OCI-M1 (cell line): Measurements from ENCODE around the gene AHR.

ENCODE experiments used
- DNase-seq: peaks from one replicate; lab custom pipeline; 2025; lab: John Stamatoyannopoulos, UW

AHR gene

DNA sequence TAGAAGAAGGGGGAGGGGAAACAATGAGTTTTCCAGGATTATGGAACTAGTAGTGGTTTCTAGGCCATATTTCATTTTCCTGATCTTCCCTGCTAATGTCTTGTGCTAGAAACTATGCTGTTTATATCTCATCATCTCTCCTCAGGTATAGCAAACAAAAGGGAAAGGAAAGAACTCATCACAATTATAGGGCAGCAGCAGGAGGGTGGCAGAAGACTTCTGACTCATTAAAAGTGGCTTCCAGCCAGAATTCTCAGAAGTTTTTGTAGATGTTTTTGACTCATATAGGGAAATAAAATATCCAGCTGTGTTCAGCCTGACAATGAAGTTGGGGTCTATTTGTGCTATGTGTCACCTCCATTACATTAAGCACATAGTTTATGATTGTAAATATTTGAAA lies 6.5 kb downstream of the AHR start:
- peak; percentile 44 for DNase-seq

DNA sequence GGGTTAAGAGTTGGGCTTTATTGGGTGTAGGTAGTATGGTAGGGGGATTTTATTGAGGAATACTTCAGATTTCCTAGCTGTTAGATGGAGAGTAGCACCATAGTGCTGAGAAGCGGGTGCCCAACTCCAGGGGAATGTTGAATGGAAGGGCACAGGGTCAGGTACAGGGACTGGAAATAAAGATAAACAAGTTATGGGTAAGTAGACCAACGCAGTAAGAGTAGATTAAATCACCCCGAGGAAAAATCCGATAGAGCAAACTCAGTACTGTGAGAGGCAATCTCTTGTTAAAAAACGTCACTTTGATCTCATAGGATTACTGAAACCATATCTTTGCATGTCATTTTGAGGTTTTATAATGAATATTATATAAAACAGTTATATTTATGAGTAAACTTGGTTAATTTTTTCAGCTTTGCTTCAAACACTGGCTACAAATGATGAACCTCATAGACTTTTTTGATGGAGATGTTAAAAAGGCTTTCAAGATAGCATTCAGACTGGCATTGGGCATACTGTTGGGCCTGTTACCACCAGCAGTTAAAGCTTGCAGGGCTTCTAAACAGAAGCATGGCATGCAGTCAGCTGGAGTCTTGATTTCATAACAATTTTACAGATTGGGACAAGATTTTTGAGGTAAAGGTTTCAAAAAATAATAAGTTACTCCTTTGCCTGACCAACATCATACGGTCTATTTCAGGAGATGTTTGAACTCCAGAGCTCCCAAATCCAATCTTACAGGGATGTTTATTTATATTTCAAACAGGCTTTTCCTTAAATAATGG lies 7.1 kb downstream of the AHR start:
- no peak for DNase-seq

DNA sequence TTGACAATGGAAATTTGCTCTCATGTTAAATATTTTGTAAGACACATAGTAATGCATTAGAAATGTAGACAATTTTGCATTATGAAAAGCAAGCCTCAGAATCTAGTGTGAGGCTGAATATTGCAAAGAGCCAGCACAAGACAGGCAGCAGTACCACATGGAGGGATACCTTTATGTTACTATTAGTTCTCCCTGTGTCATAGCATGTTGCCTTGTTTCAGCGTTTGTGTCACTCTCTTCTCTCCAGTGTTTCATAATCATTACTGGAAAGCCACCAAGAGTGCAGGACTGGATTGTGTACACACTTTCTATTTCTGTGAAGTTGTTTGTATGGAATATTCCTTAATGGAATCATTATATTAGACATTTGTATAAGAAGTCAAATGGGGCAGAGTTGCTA lies 8.5 kb downstream of the AHR start:
- no peak for DNase-seq

DNA sequence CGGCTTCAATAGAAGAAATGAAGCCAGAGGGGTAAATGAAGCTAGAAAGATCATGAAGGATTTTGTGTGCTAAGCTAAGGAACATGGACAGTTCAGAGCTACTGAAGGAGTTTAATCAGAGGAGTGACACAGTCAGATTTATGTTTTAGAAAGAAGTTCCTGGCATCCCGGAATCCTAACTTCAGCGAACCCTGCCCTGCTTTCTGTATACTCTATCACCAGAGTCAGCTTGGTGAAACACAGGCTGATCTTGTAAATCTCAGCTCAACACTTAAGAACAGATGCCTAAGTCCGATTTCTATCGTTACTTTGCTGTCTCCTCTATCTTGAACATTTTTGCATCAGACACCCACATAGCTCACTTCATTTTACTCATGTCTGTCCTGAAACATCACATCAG lies 9.1 kb downstream of the AHR start:
- no peak for DNase-seq

DNA sequence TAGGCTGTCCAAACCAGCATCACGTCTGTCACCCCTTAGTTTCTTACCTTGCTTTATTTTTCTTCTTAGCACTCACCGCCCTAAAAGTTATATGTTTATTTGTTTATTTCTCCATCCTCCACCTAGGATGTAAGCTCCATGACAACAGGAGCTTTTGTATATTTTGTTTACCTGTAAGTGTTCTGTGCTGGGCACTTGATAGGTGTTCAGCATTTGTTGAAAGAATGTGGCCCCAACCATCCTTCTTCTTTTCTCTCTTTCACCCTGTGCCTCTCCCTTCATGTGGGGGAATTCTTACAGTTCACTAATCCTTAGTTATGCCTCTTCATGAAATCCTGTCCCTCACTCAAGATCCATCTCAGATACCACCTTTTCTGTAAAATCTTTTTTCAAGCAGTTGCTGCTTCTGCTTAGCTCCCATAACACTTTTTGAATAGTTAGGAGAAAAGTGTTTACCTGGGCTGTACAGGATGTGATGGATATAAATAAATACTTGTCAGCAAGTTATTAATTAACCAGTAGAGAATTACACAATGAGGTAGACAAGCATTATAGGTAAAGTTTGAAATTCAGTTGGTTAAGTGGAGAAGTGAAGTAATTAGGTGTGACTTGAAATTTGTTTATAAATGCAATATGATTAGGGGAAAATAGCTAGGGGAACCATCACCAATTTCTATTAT lies 9.7 kb downstream of the AHR start:
- DNase-seq = no peak

DNA sequence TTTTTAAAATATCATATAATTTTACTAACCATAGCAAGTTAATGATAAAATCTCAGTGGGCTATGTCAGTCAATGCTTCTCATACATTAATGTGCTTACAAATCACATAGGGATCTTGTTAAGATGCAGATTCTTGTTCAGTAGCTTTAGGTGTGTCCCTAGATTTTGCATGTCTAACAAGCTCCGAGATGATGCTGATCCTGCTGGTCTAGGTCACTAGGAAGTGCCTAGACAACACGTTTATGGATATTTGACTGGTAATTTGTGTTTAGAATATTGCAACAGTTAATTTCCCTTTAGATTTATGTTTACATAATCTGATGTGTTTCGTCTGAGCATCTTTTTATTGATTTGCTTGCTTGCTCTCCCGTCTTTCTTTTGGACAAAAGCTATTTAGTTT lies 12.7 kb downstream of the AHR start:
- DNase-seq = no peak

DNA sequence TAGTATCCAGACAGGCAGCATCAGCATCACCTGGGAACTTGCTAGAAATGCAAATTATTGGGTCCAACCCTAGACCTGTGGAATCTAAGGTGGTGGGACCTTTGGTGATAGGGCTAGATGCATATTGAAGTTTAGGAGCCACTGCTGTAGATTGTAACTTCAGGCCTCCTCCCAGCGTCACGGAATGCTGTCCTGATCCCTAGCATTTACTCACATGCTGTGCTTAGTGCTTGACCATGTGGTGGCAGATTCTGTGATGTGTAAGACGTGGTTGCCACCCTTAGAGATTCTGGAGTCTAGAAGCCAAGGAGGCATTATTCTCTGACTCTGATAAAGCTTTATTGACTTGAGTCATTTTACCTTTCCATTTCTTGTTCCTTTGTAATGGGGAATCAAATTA lies 13.5 kb downstream of the AHR start:
- no peak for DNase-seq

DNA sequence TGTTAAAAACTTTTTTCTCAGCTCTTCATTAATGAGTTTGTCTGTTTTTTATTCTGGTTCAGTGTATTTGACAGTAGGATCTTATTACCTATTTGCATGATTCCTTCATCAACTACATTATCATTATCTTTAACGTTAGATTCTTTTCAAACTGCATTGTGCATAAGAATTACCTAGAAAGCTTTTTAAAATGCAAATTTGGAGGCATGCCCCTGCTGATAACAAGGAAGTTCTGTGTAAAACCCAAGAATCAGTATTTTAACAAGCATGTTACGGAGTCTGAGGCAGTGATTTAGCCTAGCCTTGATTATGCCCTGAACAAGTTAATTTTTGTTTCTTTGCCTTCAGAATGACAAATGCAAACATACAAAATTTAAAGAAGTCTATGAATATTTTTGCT lies 14.2 kb downstream of the AHR start:
- DNase-seq = no peak

DNA sequence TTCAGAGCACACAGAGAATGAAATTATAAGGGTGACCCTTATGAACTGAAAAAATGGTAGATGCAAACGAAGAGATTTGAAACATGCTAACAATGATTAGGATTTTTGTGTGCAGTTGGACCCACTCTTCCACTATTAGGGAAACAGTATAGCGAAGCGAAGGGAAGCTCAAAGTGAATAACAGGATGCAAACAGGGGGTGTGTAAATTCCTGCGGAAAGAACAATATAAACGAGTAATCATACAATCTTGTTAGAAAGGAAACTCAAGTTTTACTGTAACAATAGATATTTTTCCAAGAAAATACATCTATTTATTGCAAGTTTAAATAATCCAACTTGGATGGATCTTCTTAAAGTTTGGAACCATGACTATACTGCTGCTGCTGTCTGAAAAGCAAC lies 14.7 kb downstream of the AHR start:
- DNase-seq = no peak

DNA sequence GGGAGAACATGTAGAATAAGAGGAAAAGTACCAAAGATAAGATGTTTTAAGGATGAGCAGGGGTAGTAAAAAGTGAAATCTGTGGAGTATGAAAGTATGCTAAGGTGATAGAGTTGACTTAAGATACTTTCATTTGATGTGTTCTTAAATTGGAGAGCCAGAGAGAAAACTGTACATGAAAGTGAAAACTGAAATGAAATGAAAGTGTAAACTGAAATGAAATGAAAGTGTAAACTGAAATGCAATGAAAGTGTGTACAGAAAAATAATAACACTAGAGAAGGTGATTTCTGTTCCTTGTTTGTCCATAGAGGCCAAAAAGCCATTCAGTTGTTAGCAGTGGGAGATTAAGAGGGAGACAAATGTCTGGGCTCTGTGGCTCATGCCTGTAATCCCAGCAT lies 17.5 kb downstream of the AHR start:
- no peak for DNase-seq

DNA sequence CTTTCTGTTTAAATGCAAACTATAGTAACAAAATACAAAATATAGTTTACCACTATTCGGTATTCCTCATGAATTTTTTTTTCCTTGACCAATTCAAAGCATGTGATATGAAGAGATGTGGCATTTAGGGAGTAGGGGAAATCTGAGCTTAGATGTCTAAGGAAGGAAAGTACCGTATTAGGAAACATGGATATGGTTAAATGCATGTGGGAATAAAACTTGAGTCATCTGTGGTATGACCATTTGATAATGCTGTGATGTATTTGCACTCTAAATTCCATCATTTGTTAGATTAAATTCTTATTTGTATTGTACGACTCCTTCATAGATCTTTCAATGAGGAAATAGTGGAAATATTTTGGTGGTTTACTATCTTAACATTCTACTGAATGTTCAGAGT lies 19.7 kb downstream of the AHR start:
- no peak for DNase-seq

DNA sequence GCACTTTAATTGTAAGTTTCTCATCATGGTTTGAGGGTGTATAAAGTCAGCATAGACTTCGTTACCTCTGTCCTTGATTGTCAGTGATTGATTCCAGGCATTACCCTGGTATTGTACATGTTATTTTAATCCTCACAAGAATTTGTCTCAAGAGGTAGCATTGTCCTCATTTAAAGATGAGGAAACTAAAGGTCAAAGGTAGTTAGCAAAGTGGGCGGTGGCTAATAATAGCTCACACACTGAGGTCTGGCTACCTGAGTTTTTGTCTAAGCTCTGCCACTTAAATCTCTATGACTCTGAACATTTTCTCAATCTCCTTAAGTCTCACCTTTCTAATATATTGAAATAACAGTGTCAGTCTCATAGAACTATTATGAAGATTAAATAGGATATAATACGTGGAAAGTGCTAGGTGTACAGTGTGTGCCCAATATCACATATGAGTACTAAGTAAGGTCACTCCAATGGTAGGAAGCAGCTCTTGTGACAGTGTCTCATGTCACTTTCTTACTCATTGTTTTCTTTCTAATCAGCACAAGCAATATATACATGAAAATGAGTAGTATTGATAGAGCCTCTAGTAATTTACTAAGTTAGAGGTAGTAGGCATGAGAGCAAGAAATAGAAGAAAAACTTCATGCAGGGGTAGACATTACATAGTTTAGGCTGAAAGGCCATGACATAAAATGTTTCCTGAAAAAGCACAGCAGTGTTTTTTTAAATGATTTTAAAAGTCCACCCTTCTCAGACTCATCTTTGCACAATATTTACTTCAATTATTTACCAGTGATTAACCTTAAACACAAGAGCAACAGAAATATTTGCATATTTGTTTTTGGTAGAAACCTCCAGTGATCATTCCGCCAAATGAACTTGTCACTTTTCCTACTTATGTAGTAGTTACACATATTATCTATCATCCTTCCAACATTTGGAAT lies 21.0 kb downstream of the AHR start:
- no peak for DNase-seq

DNA sequence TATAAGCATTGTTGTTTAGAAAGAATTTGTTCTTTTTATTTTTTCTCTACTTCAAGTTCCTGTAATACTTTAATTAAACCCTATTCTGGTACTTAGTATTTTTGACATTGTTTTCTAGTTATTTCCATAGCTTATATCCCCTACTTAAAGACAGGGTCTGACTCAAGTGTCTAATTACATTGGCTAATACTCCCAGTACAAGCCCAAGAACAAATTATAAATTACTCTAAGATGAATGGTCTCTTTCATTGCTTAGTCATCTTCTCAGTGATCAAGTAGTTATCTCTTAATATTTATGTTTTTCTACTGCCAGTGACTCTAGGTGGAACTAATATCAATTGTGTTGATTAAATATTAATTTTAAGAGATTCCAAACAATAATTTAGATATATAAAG lies 21.6 kb downstream of the AHR start:
- no peak for DNase-seq

DNA sequence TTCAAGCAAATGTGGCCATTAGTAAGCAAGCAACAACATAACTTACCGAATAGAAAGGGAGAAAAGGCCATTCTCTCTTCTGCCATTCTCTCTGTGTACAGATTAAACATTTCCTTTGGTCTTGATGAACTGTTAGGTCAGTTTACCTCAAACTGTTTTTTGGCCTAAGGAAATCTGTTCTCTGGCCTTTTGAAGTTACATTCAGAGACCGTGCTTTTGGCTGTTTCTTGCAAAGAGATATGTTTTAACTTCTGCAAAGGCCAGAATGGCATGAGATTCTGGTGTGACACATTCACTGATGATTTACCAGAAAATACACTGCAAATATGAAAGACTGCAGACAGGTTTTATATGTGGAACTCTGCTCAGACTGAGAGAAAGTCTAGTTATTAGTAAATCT lies 22.2 kb downstream of the AHR start:
- no peak for DNase-seq

DNA sequence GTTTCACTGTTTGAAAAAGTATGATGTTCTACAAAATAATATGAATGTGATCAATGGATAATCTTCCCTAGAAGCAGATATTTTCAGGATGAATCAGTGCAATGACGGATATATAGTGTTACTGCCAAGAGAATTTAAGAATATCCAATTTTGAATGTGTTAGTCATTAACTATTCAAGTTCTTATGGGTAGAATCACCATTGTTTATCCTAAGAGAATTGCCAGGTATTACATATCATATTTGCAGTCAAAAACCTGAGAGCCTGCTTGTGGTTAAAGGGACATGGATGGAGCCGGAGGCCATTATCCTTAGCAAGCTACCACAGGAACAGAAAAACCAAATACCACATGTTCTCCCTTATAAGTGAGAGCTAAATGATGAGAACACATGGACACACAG lies 26.9 kb downstream of the AHR start:
- no peak for DNase-seq

DNA sequence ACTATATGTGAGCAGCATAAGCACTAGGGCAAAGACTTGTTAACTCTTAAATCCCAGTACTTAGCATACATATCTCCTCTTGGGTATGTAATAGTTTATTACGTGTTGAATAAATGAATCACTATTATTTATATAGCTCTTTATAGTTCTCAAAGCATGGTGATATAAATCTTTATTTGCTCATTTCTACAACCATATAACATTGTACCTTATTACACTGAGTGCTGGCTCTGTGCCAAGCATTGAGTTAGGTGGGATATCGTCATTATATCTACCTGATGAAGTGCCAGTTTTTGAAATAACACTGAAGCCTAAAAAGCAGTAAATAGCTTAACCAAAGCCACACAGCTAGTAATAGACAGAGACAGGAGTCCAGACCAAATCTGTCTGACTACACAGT lies 27.9 kb downstream of the AHR start:
- no peak for DNase-seq

DNA sequence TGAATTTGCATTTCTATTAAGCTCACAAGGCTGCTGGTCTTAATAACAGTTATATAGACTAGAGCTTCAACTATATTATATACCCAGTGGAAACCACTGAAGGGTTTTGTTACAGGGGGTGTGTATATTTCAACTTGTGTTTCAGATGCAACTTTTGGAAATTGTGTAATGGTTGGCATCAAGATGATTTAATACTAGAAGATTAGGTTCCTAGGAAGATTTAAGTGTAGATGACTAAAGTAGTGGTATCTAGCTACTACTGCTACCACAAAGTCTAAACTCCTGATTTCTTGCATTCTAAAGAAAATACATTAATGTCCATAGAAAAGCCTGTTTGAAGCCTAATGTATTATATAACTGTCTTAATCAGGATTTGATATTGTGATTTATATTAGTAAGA lies 30.2 kb downstream of the AHR start:
- DNase-seq = no peak

DNA sequence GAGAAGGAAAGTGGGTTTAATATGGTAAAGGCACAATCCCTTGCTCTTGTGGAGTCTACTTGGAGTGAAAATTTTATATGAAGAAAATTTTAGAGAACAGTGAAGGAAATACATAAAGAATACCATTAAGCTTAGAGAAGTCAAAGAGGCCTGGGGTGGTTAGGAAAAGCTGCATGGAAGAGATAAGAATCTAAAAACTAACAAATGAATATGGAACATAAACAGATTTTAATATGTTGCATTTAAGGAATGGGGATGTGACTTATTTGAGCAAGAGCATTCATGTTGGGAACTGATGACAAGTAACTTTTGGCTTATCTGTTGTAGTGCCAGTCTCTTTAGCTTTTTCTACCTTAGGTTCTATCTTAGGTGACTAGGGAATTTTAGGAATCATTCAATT lies 31.0 kb downstream of the AHR start:
- no peak for DNase-seq

DNA sequence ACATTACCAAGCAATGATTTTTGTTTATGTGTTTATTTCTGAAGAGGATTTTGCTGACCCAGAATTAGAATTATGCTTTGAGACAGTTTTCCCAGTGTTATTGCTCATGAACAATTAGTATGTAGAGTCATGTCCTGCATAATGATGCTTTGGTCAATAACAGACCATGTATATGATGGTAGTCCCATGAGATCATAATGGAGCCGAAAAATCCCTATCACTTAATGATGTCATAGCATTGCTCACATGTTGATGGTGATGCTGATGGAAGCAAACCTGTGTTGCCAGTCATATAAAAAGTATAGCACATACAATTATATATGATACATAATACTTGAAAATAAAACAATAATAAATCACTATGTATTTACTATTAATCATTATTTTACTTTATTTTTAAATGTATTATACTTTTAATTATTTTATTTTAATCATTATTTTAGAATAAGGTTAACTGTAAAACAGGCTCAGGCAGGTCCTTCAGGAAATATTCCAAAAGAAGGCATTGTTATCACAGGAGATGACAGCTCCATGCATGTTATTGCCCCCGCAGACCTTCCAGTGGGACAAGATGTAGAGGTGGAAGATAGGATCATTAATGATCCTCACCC lies 33.5 kb downstream of the AHR start:
- no peak for DNase-seq

DNA sequence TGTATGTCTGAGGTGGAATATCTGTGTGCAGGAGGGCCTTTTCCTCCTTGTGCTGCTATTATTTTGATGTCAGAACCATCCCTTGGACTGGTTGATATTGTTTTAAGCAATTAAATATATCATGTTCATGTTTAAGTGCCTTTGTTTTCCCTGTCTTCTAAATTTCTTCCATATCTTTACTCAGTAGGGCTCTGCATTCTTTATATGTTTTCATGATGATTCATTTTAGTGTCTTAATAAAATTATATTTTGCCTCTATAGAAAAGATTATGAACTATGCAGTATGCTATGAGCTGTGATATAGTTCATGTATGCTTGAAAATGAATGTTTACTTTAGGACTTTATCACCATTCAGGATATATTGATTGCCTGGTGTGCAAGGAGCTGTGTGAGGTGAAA lies 34.8 kb downstream of the AHR start:
- no peak for DNase-seq

DNA sequence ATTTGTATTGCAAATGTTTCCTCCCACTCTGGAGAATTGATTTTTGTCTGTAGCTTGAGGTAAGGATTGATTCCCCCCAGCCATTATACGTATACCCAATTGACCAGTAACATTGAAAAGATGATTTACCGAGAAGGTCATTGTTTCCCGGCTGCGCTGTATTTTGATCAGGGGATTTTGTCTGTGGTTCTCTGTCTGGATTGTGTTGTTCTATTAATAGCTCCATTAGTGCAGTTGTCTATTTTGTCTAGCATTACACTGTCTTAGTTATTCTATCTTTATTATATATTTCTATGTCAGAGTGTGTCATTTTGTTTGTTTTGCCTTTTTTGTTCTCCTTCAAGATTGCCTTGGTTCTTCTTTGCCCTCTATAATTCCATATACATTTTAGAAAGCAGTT lies 37.7 kb downstream of the AHR start:
- no peak for DNase-seq

DNA sequence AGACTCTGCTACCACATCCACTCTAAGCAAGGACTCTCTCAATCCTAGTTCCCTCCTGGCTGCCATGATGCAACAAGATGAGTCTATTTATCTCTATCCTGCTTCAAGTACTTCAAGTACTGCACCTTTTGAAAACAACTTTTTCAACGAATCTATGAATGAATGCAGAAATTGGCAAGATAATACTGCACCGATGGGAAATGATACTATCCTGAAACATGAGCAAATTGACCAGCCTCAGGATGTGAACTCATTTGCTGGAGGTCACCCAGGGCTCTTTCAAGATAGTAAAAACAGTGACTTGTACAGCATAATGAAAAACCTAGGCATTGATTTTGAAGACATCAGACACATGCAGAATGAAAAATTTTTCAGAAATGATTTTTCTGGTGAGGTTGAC lies 40.7 kb downstream of the AHR start:
- DNase-seq = no peak

DNA sequence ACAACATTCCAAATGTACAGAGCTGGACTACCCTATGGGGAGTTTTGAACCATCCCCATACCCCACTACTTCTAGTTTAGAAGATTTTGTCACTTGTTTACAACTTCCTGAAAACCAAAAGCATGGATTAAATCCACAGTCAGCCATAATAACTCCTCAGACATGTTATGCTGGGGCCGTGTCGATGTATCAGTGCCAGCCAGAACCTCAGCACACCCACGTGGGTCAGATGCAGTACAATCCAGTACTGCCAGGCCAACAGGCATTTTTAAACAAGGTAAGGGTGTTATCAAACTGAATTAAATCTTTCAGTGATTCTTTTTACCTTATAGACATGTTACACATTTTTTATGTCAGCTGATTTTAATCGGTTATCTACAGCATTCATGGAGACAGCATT lies 41.5 kb downstream of the AHR start:
- DNase-seq = no peak
